ENCODE data around the gene CUTA. TPM values are rescaled to one million over a fixed set of nuclear protein-coding genes. Genes with fewer than 3 reads are reported as not detected.

The CUTA gene
- total and polyA plus RNA-seq, 2 of the 13 experiments (the other 11 are each of a cell fraction or from before 2014, with no cell fraction given), result 170 to 180 TPM

DNA sequence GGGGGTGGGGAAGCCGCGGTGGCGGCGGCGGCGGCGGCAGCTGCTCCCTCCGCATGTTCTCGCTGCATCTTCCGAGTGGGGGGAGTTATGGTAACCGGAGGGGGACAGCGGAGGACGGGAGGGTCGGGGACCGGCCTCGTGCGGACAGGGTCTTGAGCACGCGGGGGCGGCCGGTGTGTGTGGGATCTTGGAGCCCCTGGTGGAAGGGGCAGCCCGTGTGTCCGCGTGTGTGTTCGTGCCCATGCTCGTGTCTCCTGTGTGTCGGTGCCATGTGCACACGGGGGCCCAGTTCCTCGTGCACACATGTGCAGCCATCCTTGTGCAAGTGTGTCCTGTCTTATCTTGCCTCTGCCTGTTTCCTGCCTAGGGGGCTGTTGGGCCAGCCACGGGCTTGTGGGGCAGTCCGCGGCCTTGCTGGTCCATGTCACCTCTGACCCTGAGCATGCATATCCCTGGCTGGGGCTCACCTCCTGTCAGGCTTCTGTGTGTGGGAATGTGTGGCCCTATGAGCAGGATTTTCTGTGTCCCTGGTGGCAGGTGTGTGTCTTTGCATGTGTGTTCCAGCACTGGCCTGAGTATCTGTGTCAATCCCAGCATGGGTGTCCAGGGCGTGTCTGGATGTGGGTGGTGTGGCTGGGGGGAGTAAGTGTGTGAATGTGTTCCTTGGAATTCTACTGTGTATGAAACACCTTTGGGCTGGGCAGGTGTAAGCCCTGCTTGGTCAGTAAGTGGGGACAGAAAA is 10.5 kb upstream of the CUTA start (continued):
- TF ChIP-seq ZNF30 (CRISPR knock-in tag; IDR thresholded peaks at IDR 0.05) (no peak), ZNF768 (CRISPR knock-in tag; IDR thresholded peaks at IDR 0.05) (peak; percentile 75), TRIM24 (CRISPR knock-in tag; IDR thresholded peaks at IDR 0.05) (no peak), SRY (CRISPR knock-in tag; IDR thresholded peaks at IDR 0.05) (0 out of 2 replicates have a peak, but pooled peaks have one; percentile 23), ZNF296 (CRISPR knock-in tag; conservative IDR thresholded peaks at IDR 0.05) (no peak), CBFB (CRISPR knock-in tag; IDR thresholded peaks at IDR 0.05) (0 out of 2 replicates have a peak, but pooled peaks have one; percentile 30), GTF2F1 (IDR thresholded peaks at IDR 0.05; ENCODE audit: low read length) (no peak), ZNF7 (CRISPR knock-in tag; IDR thresholded peaks at IDR 0.05) (no peak), NCOA1 (CRISPR knock-in tag; IDR thresholded peaks at IDR 0.05) (no peak), TCF7L2 (IDR thresholded peaks at IDR 0.05; ENCODE audit: low read depth, low read length) (no peak), ZNF672 (CRISPR knock-in tag; IDR thresholded peaks at IDR 0.05) (no peak), GLI4 (CRISPR knock-in tag; IDR thresholded peaks at IDR 0.05; ENCODE audit: borderline replicate concordance) (no peak), ARNT2 (CRISPR knock-in tag; IDR thresholded peaks at IDR 0.05; ENCODE audit: low read depth) (0 out of 2 replicates have a peak, but pooled peaks have one; percentile 20), BORCS8-MEF2B (CRISPR knock-in tag; IDR thresholded peaks at IDR 0.05) (0 out of 2 replicates have a peak, but pooled peaks have one; percentile 29), KLF6 (CRISPR knock-in tag; IDR thresholded peaks at IDR 0.05) (0 out of 2 replicates have a peak, but pooled peaks have one; percentile 27), ZNF263 (CRISPR knock-in tag; IDR thresholded peaks at IDR 0.05) (no peak), KAT7 (CRISPR knock-in tag; IDR thresholded peaks at IDR 0.05; ENCODE audit: borderline replicate concordance) (no peak), ZNF180 (CRISPR knock-in tag; IDR thresholded peaks at IDR 0.05; ENCODE audit: borderline replicate concordance, low read depth) (no peak), AHR (CRISPR knock-in tag; IDR thresholded peaks at IDR 0.05) (0 out of 2 replicates have a peak, but pooled peaks have one; percentile 72), YY1 (IDR thresholded peaks at IDR 0.05; ENCODE audit: insufficient read depth, insufficient replicate concordance, low read depth, low read length) (no peak), NFE2 (CRISPR knock-in tag; IDR thresholded peaks at IDR 0.05) (no peak), ZNF468 (CRISPR knock-in tag; IDR thresholded peaks at IDR 0.05) (0 out of 2 replicates have a peak, but pooled peaks have one; percentile 57), FOXO1 (CRISPR knock-in tag; IDR thresholded peaks at IDR 0.05) (peak; percentile 22; the same call in 1 of the 2 replicates)
- TF ChIP-seq, protein P1, sequence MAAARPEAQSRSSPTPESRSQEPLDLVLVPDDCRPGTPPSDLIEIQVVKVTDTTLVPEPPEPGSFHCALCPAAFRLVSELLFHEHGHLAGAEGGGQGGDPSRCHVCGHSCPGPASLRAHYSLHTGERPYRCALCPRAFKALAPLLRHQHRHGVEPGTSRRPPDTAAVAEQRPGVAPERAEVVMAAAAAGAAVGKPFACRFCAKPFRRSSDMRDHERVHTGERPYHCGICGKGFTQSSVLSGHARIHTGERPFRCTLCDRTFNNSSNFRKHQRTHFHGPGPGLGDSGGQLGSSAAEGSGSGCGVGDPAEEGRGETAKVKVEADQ (CRISPR knock-in tag; IDR thresholded peaks at IDR 0.05; ENCODE audit: borderline replicate concordance), result no peak
- TF ChIP-seq, protein P2, sequence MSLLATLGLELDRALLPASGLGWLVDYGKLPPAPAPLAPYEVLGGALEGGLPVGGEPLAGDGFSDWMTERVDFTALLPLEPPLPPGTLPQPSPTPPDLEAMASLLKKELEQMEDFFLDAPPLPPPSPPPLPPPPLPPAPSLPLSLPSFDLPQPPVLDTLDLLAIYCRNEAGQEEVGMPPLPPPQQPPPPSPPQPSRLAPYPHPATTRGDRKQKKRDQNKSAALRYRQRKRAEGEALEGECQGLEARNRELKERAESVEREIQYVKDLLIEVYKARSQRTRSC (CRISPR knock-in tag; IDR thresholded peaks at IDR 0.05; ENCODE audit: low read depth), result peak; percentile 44; the same call in 1 of the 2 replicates
- TF ChIP-seq, protein P3, sequence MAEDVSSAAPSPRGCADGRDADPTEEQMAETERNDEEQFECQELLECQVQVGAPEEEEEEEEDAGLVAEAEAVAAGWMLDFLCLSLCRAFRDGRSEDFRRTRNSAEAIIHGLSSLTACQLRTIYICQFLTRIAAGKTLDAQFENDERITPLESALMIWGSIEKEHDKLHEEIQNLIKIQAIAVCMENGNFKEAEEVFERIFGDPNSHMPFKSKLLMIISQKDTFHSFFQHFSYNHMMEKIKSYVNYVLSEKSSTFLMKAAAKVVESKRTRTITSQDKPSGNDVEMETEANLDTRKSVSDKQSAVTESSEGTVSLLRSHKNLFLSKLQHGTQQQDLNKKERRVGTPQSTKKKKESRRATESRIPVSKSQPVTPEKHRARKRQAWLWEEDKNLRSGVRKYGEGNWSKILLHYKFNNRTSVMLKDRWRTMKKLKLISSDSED (CRISPR knock-in tag; IDR thresholded peaks at IDR 0.05), result 0 out of 2 replicates have a peak, but pooled peaks have one; percentile 63
- TF ChIP-seq, protein P4, sequence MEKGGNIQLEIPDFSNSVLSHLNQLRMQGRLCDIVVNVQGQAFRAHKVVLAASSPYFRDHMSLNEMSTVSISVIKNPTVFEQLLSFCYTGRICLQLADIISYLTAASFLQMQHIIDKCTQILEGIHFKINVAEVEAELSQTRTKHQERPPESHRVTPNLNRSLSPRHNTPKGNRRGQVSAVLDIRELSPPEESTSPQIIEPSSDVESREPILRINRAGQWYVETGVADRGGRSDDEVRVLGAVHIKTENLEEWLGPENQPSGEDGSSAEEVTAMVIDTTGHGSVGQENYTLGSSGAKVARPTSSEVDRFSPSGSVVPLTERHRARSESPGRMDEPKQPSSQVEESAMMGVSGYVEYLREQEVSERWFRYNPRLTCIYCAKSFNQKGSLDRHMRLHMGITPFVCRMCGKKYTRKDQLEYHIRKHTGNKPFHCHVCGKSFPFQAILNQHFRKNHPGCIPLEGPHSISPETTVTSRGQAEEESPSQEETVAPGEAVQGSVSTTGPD (CRISPR knock-in tag; IDR thresholded peaks at IDR 0.05), result no peak

Data from HepG2 (cell line).